Brain microvascular endothelial cell (primary cell): ENCODE results near the gene PLPP6.
"Not testable (repeated sequence)": the region's sequence is repeated elsewhere in the genome, so short reads cannot be mapped to it uniquely, and the experiment has no call there.

Experiments used
- DNase-seq: peaks from one replicate; pipeline ENCODE4 v3.0.0-alpha.2; 2020
- H3K27ac ChIP-seq: fragments of 250-450 bp; sonication (Bioruptor Pico); 2 replicates; pipeline ENCODE4 v1.5.1; 2020; ENCODE audit warnings: mild to moderate bottlenecking, moderate library complexity
- H3K27me3 ChIP-seq: fragments of 250-450 bp; sonication (Bioruptor Pico); replicated peaks from 2 replicates; pipeline ENCODE4 v1.5.1; 2020; ENCODE audit warnings: mild to moderate bottlenecking
- H3K36me3 ChIP-seq: fragments of 250-450 bp; sonication (Bioruptor Pico); replicated peaks from 2 replicates; pipeline ENCODE4 v1.5.1; 2020; ENCODE audit warnings: mild to moderate bottlenecking
- H3K4me3 ChIP-seq: 2 replicates; pipeline ENCODE4 v1.5.1; 2011; ENCODE audit warnings: low read depth, mild to moderate bottlenecking, control low read depth, low read length, moderate library complexity
- CTCF ChIP-seq: IDR thresholded peaks from 2 replicates; pipeline ENCODE4 v1.5.1; 2011; ENCODE audit warnings: low read depth, mild to moderate bottlenecking, moderate library complexity, low read length, control low read depth, inconsistent platforms; ENCODE audit errors: missing control alignments
- in situ Hi-C: cut with HindIII; loops from 2 replicates; pipeline ENCODE4 v1.10.0; 2017; ENCODE audit warnings: low sequenced_read_pairs, low pct_ligation_motif_present

The PLPP6 gene

GRCh38 chr9:4638968-4639367 is 23.1 kb upstream of the PLPP6 start:
- DNase-seq: no peak
- in situ Hi-C loops: no loop called here
- no peaks in the 10 kb centered on the region for H3K27me3 ChIP-seq
- no peak overlapping the region for H3K4me3 ChIP-seq
- no peak for TF ChIP-seq CTCF
- H3K27ac ChIP-seq: no peak overlapping the region
- H3K36me3 ChIP-seq: no peaks in the 10 kb centered on the region

- in situ Hi-C loops: no loop called here
- H3K36me3 ChIP-seq: no peaks in the 10 kb centered on the region
- no peak for TF ChIP-seq CTCF
- no peak overlapping the region for H3K27ac ChIP-seq
- no peak for DNase-seq
- H3K4me3 ChIP-seq: no peak overlapping the region
- no peaks in the 10 kb centered on the region for H3K27me3 ChIP-seq
Observed at GRCh38 chr9:4639420-4639819, 22.7 kb upstream of the PLPP6 start.

GRCh38 chr9:4640027-4640426 is 22.1 kb upstream of the PLPP6 start:
- H3K27ac ChIP-seq: no peak overlapping the region
- peak; percentile 69 for TF ChIP-seq CTCF
- in situ Hi-C loops: no loop called here
- no peaks in the 10 kb centered on the region for H3K36me3 ChIP-seq
- DNase-seq: peak; percentile 29
- no peaks in the 10 kb centered on the region for H3K27me3 ChIP-seq
- no peak overlapping the region for H3K4me3 ChIP-seq

GRCh38 chr9:4642351-4642750 is 19.7 kb upstream of the PLPP6 start:
- no peak for TF ChIP-seq CTCF
- Histone ChIP-seq H3K27ac (no peak overlapping the region), H3K36me3 (no peaks in the 10 kb centered on the region), H3K4me3 (no peak overlapping the region), H3K27me3 (no peaks in the 10 kb centered on the region)
- in situ Hi-C loops: no loop called here
- DNase-seq: no peak

GRCh38 chr9:4654084-4654483 is 8.0 kb upstream of the PLPP6 start:
- H3K4me3 ChIP-seq: no peak overlapping the region
- H3K36me3 ChIP-seq: no peaks in the 10 kb centered on the region
- H3K27me3 ChIP-seq: no peaks in the 10 kb centered on the region
- in situ Hi-C loops: no loop called here
- no peak for DNase-seq
- H3K27ac ChIP-seq: no peak overlapping the region
- no peak for TF ChIP-seq CTCF

- in situ Hi-C loops: no loop called here
- no peak for TF ChIP-seq CTCF
- Histone ChIP-seq H3K27ac (no peak overlapping the region), H3K36me3 (no peaks in the 10 kb centered on the region), H3K4me3 (no peak overlapping the region), H3K27me3 (no peaks in the 10 kb centered on the region)
- DNase-seq: no peak
Observed at GRCh38 chr9:4654538-4654937, 7.6 kb upstream of the PLPP6 start.

- H3K27me3 ChIP-seq, H3K27ac ChIP-seq, H3K4me3 ChIP-seq, in situ Hi-C loops, DNase-seq, H3K36me3 ChIP-seq: not testable (repeated sequence)
Observed at GRCh38 chr9:4656196-4656595, 5.9 kb upstream of the PLPP6 start.
